ENCODE measurements around the gene LRFN4. TPM values are rescaled to one million over a fixed set of nuclear protein-coding genes. Genes with fewer than 3 reads are reported as not detected.

LRFN4 gene
- total RNA-seq, 4 donors from 2014 or later = 8.7 to 21.9 (median 13.1) TPM

DNA sequence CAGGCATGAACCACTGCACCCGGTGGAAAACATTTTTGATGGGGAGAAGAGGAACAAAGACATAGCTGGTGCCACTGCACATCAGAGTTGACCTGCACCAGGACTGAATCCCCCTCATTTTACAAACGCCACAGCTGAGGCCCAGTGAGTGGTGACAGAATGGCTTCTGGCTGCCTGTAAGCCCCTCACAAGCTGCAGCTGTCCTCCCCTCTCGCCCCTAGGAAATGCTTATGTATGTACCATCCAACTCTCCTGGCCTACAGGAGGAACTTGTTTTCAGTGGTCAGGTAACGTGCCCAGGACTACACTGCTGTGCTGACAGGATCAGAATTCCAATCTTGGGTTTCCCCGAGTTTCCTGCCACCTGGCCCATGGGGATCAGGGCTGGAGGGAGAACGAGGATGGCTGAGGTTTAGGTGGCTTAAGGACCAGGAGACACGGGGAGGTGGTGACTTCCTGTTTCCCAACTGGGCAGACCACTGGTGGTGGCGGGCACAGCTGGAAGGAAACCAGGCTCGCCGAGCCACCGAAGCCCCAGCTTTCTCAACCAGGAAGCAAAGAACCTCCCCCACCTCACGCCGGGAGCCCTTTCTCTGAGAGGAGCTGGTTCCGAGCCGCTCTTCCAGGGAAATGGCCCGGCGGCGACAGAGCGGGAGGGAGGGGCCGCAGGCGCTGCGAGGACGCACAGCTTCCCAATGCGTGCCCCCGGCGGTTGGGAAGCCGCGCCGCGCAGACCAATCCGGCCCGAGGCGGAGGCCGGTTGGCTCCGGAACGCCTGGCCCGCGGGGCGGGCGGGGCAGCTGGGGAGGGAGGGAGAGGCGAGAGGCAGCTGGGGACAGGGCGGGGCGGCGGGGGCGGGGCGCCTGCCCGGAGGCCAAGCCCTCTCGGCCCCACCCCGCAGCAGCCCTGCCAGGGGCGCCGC lies 1.0 kb upstream of the LRFN4 start:
- no peaks in the 10 kb centered on the region for H3K27me3 ChIP-seq
- H3K4me1 ChIP-seq = peaks cover 6 to 33% (median 17%) of the 10 kb centered on the region in 4 donors
- WGBS = 18% methylated on average over 15 of the region's 51 CpGs
- intact Hi-C loops (cut with DNase I) = loop anchor here (10.0 kb wide), 1 partner anchor 511 kb away; the partner anchor contains the start of genes B4GAT1 and BRMS1
- no peaks in the 10 kb centered on the region for H3K9me3 ChIP-seq
- H3K27ac ChIP-seq (replicated peaks in 1 of 4) = peak overlapping the region; percentile 84 to 92 (median 90)
- peak overlapping the region; percentile 68 to 82 (median 77) for H3K4me3 ChIP-seq
- DNase-seq (ENCODE audit: extremely low spot score) = peak; percentile 96
- TF ChIP-seq POLR2AphosphoS5 (IDR thresholded peaks at IDR 0.05) = peak; percentile 84 to 93
- TF ChIP-seq, protein P1, sequence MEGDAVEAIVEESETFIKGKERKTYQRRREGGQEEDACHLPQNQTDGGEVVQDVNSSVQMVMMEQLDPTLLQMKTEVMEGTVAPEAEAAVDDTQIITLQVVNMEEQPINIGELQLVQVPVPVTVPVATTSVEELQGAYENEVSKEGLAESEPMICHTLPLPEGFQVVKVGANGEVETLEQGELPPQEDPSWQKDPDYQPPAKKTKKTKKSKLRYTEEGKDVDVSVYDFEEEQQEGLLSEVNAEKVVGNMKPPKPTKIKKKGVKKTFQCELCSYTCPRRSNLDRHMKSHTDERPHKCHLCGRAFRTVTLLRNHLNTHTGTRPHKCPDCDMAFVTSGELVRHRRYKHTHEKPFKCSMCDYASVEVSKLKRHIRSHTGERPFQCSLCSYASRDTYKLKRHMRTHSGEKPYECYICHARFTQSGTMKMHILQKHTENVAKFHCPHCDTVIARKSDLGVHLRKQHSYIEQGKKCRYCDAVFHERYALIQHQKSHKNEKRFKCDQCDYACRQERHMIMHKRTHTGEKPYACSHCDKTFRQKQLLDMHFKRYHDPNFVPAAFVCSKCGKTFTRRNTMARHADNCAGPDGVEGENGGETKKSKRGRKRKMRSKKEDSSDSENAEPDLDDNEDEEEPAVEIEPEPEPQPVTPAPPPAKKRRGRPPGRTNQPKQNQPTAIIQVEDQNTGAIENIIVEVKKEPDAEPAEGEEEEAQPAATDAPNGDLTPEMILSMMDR (IDR thresholded peaks at IDR 0.05) = no peak
- peak; percentile 66 for TF ChIP-seq POLR2A (IDR thresholded peaks at IDR 0.05; ENCODE audit: low read depth)
- no peak for TF ChIP-seq EP300 (IDR thresholded peaks at IDR 0.05)
- H3K36me3 ChIP-seq = peaks cover 0 to 18% (median 14%) of the 10 kb centered on the region in 4 donors

DNA sequence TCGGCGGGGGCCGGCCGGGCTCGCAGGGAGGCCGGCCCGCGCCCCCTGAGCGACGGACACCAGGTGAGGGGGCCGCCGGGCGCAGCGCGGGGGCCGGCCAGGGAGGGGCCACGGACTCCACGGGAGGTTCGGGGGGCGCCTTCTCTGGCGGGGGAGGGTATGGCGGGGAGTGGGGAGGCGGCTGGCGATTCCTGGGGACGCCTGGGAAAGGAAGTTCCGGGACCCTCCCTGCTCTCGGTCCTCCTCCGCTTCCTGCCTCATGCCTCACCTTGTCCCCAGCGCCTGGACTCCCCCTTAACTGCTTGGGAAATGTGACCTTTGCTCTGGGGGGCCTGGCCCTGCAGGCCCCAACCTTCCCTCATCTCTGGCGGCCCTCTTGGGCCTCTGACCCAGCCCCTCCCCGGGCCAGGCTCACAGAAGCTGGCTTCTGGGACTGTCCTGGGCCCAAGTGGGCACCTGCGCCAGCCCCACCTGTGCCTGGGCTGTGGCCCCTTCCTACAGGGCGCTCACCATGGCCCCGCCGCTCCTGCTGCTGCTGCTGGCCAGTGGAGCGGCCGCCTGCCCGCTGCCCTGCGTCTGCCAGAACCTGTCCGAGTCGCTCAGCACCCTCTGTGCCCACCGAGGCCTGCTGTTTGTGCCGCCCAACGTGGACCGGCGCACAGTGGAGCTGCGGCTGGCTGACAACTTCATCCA lies 516 bp downstream of the LRFN4 start:
- WGBS = 93% methylated on average over 5 of the region's 47 CpGs
- peak overlapping the region; percentile 68 to 82 (median 77) for H3K4me3 ChIP-seq
- no peak for TF ChIP-seq POLR2A (IDR thresholded peaks at IDR 0.05; ENCODE audit: low read depth)
- TF ChIP-seq POLR2AphosphoS5 (IDR thresholded peaks at IDR 0.05) = no peak
- no peak for TF ChIP-seq EP300 (IDR thresholded peaks at IDR 0.05)
- TF ChIP-seq, protein P1 (IDR thresholded peaks at IDR 0.05) = no peak
- H3K27ac ChIP-seq (replicated peaks in 1 of 4) = peak overlapping the region; percentile 66 to 92 (median 86)
- no peaks in the 10 kb centered on the region for H3K27me3 ChIP-seq
- no peak for DNase-seq (ENCODE audit: extremely low spot score)
- H3K4me1 ChIP-seq = peaks cover 6 to 33% (median 17%) of the 10 kb centered on the region in 4 donors
- H3K36me3 ChIP-seq = peaks cover 0 to 22% (median 16%) of the 10 kb centered on the region in 4 donors
- intact Hi-C loops (cut with DNase I) = loop anchor here (10.0 kb wide), 1 partner anchor 513 kb away; the partner anchor contains the start of genes B4GAT1 and BRMS1
- no peaks in the 10 kb centered on the region for H3K9me3 ChIP-seq

DNA sequence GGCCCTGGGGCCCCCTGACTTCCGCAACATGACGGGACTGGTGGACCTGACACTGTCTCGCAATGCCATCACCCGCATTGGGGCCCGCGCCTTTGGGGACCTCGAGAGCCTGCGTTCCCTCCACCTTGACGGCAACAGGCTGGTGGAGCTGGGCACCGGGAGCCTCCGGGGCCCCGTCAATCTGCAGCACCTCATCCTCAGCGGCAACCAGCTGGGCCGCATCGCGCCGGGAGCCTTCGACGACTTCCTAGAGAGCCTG lies 992 bp downstream of the LRFN4 start:
- DNase-seq (ENCODE audit: extremely low spot score) = no peak
- WGBS = 98% methylated on average over 16 of the region's 19 CpGs
- H3K27me3 ChIP-seq = no peaks in the 10 kb centered on the region
- peaks cover 6 to 33% (median 17%) of the 10 kb centered on the region in 4 donors for H3K4me1 ChIP-seq
- no peak for TF ChIP-seq POLR2A (IDR thresholded peaks at IDR 0.05; ENCODE audit: low read depth)
- TF ChIP-seq, protein P1 (IDR thresholded peaks at IDR 0.05) = no peak
- peaks cover 0 to 22% (median 16%) of the 10 kb centered on the region in 4 donors for H3K36me3 ChIP-seq
- H3K27ac ChIP-seq (replicated peaks in 1 of 4) = peak overlapping the region in 2 of 4 donors; percentile 66 to 89
- intact Hi-C loops (cut with DNase I) = loop anchor here (10.0 kb wide), 1 partner anchor 513 kb away; the partner anchor contains the start of genes B4GAT1 and BRMS1
- H3K4me3 ChIP-seq = no peak overlapping the region
- H3K9me3 ChIP-seq = no peaks in the 10 kb centered on the region

DNA sequence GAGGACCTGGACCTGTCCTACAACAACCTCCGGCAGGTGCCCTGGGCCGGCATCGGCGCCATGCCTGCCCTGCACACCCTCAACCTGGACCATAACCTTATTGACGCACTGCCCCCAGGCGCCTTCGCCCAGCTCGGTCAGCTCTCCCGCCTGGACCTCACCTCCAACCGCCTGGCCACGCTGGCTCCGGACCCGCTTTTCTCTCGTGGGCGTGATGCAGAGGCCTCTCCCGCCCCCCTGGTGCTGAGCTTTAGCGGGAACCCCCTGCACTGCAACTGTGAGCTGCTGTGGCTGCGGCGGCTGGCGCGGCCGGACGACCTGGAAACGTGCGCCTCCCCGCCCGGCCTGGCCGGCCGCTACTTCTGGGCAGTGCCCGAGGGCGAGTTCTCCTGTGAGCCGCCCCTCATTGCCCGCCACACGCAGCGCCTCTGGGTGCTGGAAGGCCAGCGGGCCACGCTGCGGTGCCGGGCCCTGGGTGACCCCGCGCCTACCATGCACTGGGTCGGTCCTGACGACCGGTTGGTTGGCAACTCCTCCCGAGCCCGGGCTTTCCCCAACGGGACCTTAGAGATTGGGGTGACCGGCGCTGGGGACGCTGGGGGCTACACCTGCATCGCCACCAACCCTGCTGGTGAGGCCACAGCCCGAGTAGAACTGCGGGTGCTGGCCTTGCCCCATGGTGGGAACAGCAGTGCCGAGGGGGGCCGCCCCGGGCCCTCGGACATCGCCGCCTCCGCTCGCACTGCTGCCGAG lies 1.5 kb downstream of the LRFN4 start:
- Histone ChIP-seq H3K4me3 (no peak overlapping the region), H3K27ac (replicated peaks in 1 of 4) (no peak overlapping the region), H3K4me1 (peaks cover 6 to 33% (median 17%) of the 10 kb centered on the region in 4 donors), H3K36me3 (peaks cover 0 to 22% (median 17%) of the 10 kb centered on the region in 4 donors), H3K9me3 (no peaks in the 10 kb centered on the region), H3K27me3 (no peaks in the 10 kb centered on the region)
- TF ChIP-seq POLR2AphosphoS5 (IDR thresholded peaks at IDR 0.05) (no peak), POLR2A (IDR thresholded peaks at IDR 0.05; ENCODE audit: low read depth) (no peak), EP300 (IDR thresholded peaks at IDR 0.05) (no peak)
- TF ChIP-seq, protein P1 (IDR thresholded peaks at IDR 0.05) = no peak
- intact Hi-C loops (cut with DNase I) = loop anchor here (10.0 kb wide), 1 partner anchor 514 kb away; the partner anchor contains the start of genes B4GAT1 and BRMS1
- WGBS = 95% methylated on average over 26 of the region's 62 CpGs
- DNase-seq (ENCODE audit: extremely low spot score) = no peak
